ENCODE results near the gene AHDC1. TPM values are rescaled to one million over a fixed set of nuclear protein-coding genes. Genes with fewer than 3 reads are reported as not detected.

The AHDC1 gene
- total and polyA plus RNA-seq, 9 of the 15 experiments (the other 6 are each of a cell fraction or from before 2014, with no cell fraction given), result 0.21 to 36.4 (median 4.7) TPM

- TF ChIP-seq NELFE (IDR thresholded peaks at IDR 0.05; ENCODE audit: insufficient read depth, insufficient read length) (no peak), NFATC3 (IDR thresholded peaks at IDR 0.05) (no peak), HOXB6 (CRISPR knock-in tag; IDR thresholded peaks at IDR 0.05; ENCODE audit: borderline replicate concordance) (no peak), CXXC5 (CRISPR knock-in tag; IDR thresholded peaks at IDR 0.05) (no peak), FOXP4 (CRISPR knock-in tag; IDR thresholded peaks at IDR 0.05; ENCODE audit: borderline replicate concordance) (no peak), BMI1 (IDR thresholded peaks at IDR 0.05; ENCODE audit: low read length) (no peak)
- H3K4me1 ChIP-seq (replicated peaks in 1 of 2; ENCODE audit: control insufficient read depth in 2 of 2, insufficient read depth in 2 of 2, low read length in 2 of 2), result peaks cover 39 to 80% of the 10 kb centered on the region in 2 experiments
- H4K20me1 ChIP-seq (replicated peaks; ENCODE audit: control insufficient read depth, insufficient read depth, low read length), result peaks cover 58% of the 10 kb centered on the region
- no peak overlapping the region for H3K4me3 ChIP-seq
- no peak overlapping the region for H3K27ac ChIP-seq (ENCODE audit: extremely low read depth, low read depth, low read length)
- no peak for DNase-seq (ENCODE audit: extremely low read depth in 1 of 4, low spot score in 3 of 4)
- peaks cover 79% of the 10 kb centered on the region for H3K79me2 ChIP-seq (ENCODE audit: control insufficient read depth, insufficient read depth, low read length)
- WGBS (ENCODE audit: insufficient coverage, low coverage, missing lambda C conversion rate), result 73% methylated on average over 8 of the region's 8 CpGs
- intact Hi-C loops (cut with micrococcal nuclease) (no loop called here), in situ Hi-C loops (cut with MboI) (no loop called here)
- BruUV-seq (replicated peaks), result no TSS peak
- H3K4me2 ChIP-seq (ENCODE audit: insufficient read depth, low read length), result no peak overlapping the region
- H3K9me3 ChIP-seq (replicated peaks; ENCODE audit: control insufficient read depth, insufficient read depth, low read depth, low read length), result no peaks in the 10 kb centered on the region
- H3K27me3 ChIP-seq (ENCODE audit: control insufficient read depth in 2 of 2, insufficient read depth in 2 of 2, low read length in 2 of 2), result no peaks in the 10 kb centered on the region
- no peak overlapping the region for H2AFZ ChIP-seq (ENCODE audit: low read depth, low read length)
- peaks cover 52% of the 10 kb centered on the region; the same call in 2 of the 3 replicates for H3K36me3 ChIP-seq (ENCODE audit: control insufficient read depth, insufficient read depth, low read length)
- no peak for FAIRE-seq
- ATAC-seq, result no peak
- POLR2A ChIA-PET, result interaction anchor here (4.5 kb wide), 1 partner anchor 7 kb away, joined by 28 read pairs; no protein-coding TSS in a partner anchor
- peaks cover 17% of the 10 kb centered on the region for H3K9me1 ChIP-seq (ENCODE audit: control insufficient read depth, insufficient read depth, low read length)
- CTCF ChIA-PET (ENCODE audit: low intra/inter-chr PET ratio), result no interaction called here
- H3K9ac ChIP-seq (ENCODE audit: insufficient read depth in 1 of 2, low read depth in 2 of 2, low read length in 2 of 2), result peak overlapping the region in 1 of 2 experiments; percentile 66; a peak in 2 of 4 replicates
Observed at GRCh38 chr1:27593678-27594563, 10.0 kb downstream of the AHDC1 start.

Data from K562 (cell line).